SU-DHL-6 (cell line): ENCODE measurements around the gene PLXND1.

Experiments
- EZH2phosphoT487 ChIP-seq: fragments of 200-600 bp; sonication (generic), shearing (Covaris generic); conservative IDR thresholded peaks from 2 replicates; pipeline ENCODE4 v1.6.1; 2018; ENCODE audit warnings: mild to moderate bottlenecking, antibody characterized with exemption, low read length, moderate library complexity, mixed read lengths
- TF ChIP-seq, protein P1 (sequence below): fragments of 200-600 bp; sonication (generic); IDR thresholded peaks from one replicate; pipeline ENCODE4 v1.5.1; 2017; ENCODE audit warnings: antibody characterized with exemption, mild to moderate bottlenecking, low read length, moderate library complexity; ENCODE audit not compliant: insufficient read depth, poor library complexity, severe bottlenecking

DNA sequence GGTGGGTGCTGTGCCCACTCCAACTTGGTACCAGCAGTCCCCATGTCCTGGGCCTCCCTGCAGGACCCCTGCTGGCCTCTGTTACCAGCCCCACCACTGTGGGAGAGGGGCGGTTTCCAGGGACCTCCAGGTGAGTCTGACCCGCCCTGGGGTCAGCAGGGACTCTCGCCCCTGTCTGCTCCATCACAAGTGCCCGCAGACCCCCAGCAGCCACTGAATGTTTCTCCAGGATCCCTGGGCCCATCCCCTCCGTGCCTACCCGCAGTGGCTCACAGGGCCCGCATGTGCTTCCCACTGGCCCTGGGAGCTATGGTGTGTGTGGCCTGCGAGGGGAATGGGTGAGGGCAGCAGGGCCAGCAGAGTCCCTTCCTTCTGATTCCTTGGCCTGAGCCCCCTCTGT, 87.9 kb downstream of the PLXND1 start:
- TF ChIP-seq, protein P1, sequence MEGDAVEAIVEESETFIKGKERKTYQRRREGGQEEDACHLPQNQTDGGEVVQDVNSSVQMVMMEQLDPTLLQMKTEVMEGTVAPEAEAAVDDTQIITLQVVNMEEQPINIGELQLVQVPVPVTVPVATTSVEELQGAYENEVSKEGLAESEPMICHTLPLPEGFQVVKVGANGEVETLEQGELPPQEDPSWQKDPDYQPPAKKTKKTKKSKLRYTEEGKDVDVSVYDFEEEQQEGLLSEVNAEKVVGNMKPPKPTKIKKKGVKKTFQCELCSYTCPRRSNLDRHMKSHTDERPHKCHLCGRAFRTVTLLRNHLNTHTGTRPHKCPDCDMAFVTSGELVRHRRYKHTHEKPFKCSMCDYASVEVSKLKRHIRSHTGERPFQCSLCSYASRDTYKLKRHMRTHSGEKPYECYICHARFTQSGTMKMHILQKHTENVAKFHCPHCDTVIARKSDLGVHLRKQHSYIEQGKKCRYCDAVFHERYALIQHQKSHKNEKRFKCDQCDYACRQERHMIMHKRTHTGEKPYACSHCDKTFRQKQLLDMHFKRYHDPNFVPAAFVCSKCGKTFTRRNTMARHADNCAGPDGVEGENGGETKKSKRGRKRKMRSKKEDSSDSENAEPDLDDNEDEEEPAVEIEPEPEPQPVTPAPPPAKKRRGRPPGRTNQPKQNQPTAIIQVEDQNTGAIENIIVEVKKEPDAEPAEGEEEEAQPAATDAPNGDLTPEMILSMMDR, result no peak
- no peak for TF ChIP-seq EZH2phosphoT487
